Peyer's patch (tissue), 4 donors: ENCODE data around the gene C15orf39.

Experiments
- POLR2A ChIP-seq, 2 donors: fragments of 450-650 bp; IDR thresholded peaks; one replicate each; pipeline ENCODE4 v1.5.1; 2017; ENCODE audit warnings: antibody characterized with exemption in 2 of 2, mild to moderate bottlenecking in 2 of 2, moderate library complexity in 2 of 2
- TF ChIP-seq, protein P1 (sequence below), 6 experiments: fragments of 450-650 bp in 4 of 6; fragments of 200-600 bp in 2 of 6; sonication (generic) in 1 of 6; IDR thresholded peaks; one replicate each; pipeline ENCODE4 v1.5.1; 2017 to 2019; ENCODE audit warnings: antibody characterized with exemption in 6 of 6, mild to moderate bottlenecking in 3 of 6, moderate library complexity in 1 of 6

DNA sequence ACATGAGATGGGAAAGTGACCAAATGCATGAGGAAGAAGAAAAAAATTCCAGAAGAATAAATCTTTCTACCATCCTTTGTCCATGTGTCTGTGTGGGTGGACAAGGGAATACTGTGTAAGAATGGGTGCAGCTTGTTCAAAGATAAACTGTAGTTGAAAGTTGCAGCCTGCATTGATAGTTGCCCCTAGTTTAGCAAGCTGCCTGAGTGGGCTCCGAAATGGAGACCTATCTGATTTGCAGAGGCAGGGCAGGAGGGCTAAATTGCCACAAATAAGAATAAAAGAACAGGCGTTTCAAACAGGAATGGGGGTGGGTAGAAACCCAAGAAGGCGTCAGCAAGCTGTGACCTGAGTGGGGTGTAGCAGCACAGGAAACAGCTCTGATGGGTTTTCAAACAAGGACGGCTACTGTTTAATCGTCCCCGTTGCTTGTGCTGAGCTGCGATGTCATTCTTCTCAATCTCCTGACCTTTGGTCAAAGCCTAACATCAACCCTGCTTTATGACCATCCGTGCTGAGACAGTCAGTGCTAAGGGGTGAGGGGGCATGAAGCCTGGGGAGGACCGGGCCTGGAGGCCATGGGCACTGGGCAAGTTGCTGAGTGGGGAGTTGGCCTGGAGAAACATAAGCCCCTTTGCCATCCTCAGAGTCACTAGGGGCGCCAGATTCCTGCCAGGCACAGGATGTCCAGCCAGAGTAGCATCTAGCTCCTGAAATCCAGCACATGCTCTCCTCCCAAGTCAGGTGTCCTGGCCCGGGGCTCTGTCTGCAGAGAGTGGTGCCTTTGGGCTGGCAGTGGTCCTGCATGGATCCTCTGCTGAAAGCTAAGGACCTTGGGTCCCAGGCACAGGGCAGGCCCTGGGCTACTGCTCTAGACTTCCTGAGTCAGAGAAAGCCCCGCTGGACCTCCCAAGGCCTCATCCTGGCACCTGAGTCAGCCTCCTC, 19.2 kb upstream of the C15orf39 start:
- no peak for TF ChIP-seq POLR2A (IDR thresholded peaks at IDR 0.05)
- TF ChIP-seq, protein P1, sequence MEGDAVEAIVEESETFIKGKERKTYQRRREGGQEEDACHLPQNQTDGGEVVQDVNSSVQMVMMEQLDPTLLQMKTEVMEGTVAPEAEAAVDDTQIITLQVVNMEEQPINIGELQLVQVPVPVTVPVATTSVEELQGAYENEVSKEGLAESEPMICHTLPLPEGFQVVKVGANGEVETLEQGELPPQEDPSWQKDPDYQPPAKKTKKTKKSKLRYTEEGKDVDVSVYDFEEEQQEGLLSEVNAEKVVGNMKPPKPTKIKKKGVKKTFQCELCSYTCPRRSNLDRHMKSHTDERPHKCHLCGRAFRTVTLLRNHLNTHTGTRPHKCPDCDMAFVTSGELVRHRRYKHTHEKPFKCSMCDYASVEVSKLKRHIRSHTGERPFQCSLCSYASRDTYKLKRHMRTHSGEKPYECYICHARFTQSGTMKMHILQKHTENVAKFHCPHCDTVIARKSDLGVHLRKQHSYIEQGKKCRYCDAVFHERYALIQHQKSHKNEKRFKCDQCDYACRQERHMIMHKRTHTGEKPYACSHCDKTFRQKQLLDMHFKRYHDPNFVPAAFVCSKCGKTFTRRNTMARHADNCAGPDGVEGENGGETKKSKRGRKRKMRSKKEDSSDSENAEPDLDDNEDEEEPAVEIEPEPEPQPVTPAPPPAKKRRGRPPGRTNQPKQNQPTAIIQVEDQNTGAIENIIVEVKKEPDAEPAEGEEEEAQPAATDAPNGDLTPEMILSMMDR (IDR thresholded peaks at IDR 0.05) = peak in 1 of 6 experiments; percentile 3
